Lung (tissue), 12 donors: ENCODE results near the gene PDHA2. TPM values are rescaled to one million over a fixed set of nuclear protein-coding genes. Genes with fewer than 3 reads are reported as not detected.
"Not testable (repeated sequence)": the region's sequence is repeated elsewhere in the genome, so short reads cannot be mapped to it uniquely, and the experiment has no call there.

Experiments
- ATAC-seq: fragments of 200-7000 bp; cut with Tn5 transposase; one replicate; pipeline ENCODE4 v1.9.1; 2020; ENCODE audit warnings: moderate number of reproducible peaks; ENCODE audit not compliant: insufficient read depth, low FRiP score
- DNase-seq, 3 donors: peaks; one replicate each; pipeline ENCODE4 v3.0.0-alpha.2; 2013 to 2017
- H3K27ac ChIP-seq, 2 donors: one replicate each; pipeline ENCODE4 v1.5.1; 2013; ENCODE audit warnings: mild to moderate bottlenecking in 2 of 2, moderate library complexity in 2 of 2, control low read depth in 1 of 2, inconsistent platforms in 1 of 2, low read depth in 1 of 2, low read length in 1 of 2
- H3K27me3 ChIP-seq, 3 donors: one replicate each; pipeline ENCODE4 v1.5.1; 2013; ENCODE audit warnings: low read length in 2 of 3; ENCODE audit not compliant: control insufficient read depth in 3 of 3, insufficient read depth in 3 of 3
- H3K36me3 ChIP-seq, 4 donors: one replicate each; pipeline ENCODE4 v1.5.1; 2013; ENCODE audit warnings: low read length in 4 of 4, mild to moderate bottlenecking in 1 of 4, moderate library complexity in 1 of 4; ENCODE audit not compliant: control insufficient read depth in 4 of 4, insufficient read depth in 4 of 4
- H3K4me1 ChIP-seq, 5 donors: one replicate each; pipeline ENCODE4 v1.5.1; 2013; ENCODE audit warnings: low read length in 5 of 5, mild to moderate bottlenecking in 2 of 5, moderate library complexity in 1 of 5; ENCODE audit not compliant: control insufficient read depth in 5 of 5, insufficient read depth in 5 of 5
- H3K4me3 ChIP-seq: one replicate; pipeline ENCODE4 v1.5.1; 2013; ENCODE audit warnings: mild to moderate bottlenecking, control low read depth, moderate library complexity
- H3K9ac ChIP-seq, 2 donors: one replicate each; pipeline ENCODE4 v1.5.1; 2013; ENCODE audit warnings: low read length in 2 of 2, control low read depth in 1 of 2; ENCODE audit not compliant: insufficient read depth in 1 of 2
- H3K9me3 ChIP-seq, 4 donors: one replicate each; pipeline ENCODE4 v1.5.1; 2013; ENCODE audit warnings: low read length in 3 of 4, mild to moderate bottlenecking in 1 of 4, moderate library complexity in 1 of 4; ENCODE audit not compliant: control insufficient read depth in 4 of 4, insufficient read depth in 3 of 4
- WGBS, 2 donors: extraction: QIAGEN DNeasy Blood & Tissue Kit; methylation state at CpG; one replicate each; pipeline ENCODE4 v1.1.7; 2013; 5-methylcytosine and 5-hydroxymethylcytosine counted together
- polyA plus RNA-seq, 2 donors: library from polyadenylated mRNA; stranded (reverse); fragments of 200-250 nt; gene quantifications; one replicate each; pipeline ENCODE4 v1.2.1, GENCODE V29; 2013
- total RNA-seq, 2 donors: library from RNA; depleted of rRNA in 1 of 2; stranded (reverse); fragments of >200 nt in 1 of 2; gene quantifications; one replicate each; pipeline ENCODE4 v1.2.1, GENCODE V29; 2014 to 2021
- TF ChIP-seq, protein P1 (sequence below): IDR thresholded peaks from 2 replicates; pipeline ENCODE4 v1.5.1; 2012; ENCODE audit warnings: mild to moderate bottlenecking; ENCODE audit errors: control extremely low read depth, extremely low read depth
- donor health status: control.
- donor health status: control.
- donor health status: Bipolar disorder and iron deficiency.
- donor health status: healthy.
- donor health status: DM: yes; HTN: yes; CAD: no.

PDHA2 gene
- total and polyA plus RNA-seq, 4 donors = not detected

DNA sequence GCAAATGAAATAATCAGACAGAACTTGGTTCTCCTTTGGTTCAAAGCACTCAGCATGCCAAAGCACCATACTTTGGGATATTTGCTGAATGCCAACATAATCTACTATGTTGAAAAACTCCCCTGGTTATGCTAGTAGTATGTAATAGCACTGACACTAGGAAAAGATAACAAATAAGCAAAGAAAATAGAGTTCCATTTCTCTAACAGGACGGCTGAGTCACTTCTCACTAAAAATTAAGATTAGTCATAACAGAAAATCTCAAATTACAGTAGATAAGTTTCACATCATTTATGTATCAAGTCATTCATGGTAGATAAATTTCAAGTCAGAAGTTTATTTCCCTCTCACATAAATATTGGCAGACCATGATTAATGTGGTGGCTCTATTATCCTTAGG is 17.9 kb downstream of the PDHA2 start:
- Histone ChIP-seq H3K27ac (no peak overlapping the region), H3K9ac (no peak overlapping the region), H3K9me3 (no peaks in the 10 kb centered on the region), H3K4me1 (no peaks in the 10 kb centered on the region), H3K4me3 (no peak overlapping the region), H3K36me3 (no peaks in the 10 kb centered on the region), H3K27me3 (no peaks in the 10 kb centered on the region)
- 53 to 67% methylated on average over 1 of the region's 1 CpG for WGBS, 2 donors
- ATAC-seq (no peak), DNase-seq (no peak)
- TF ChIP-seq, protein P1, sequence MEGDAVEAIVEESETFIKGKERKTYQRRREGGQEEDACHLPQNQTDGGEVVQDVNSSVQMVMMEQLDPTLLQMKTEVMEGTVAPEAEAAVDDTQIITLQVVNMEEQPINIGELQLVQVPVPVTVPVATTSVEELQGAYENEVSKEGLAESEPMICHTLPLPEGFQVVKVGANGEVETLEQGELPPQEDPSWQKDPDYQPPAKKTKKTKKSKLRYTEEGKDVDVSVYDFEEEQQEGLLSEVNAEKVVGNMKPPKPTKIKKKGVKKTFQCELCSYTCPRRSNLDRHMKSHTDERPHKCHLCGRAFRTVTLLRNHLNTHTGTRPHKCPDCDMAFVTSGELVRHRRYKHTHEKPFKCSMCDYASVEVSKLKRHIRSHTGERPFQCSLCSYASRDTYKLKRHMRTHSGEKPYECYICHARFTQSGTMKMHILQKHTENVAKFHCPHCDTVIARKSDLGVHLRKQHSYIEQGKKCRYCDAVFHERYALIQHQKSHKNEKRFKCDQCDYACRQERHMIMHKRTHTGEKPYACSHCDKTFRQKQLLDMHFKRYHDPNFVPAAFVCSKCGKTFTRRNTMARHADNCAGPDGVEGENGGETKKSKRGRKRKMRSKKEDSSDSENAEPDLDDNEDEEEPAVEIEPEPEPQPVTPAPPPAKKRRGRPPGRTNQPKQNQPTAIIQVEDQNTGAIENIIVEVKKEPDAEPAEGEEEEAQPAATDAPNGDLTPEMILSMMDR = no peak

- Histone ChIP-seq H3K9ac (no peak overlapping the region), H3K9me3 (peaks cover 0 to 13% (median 4%) of the 10 kb centered on the region in 4 donors), H3K36me3 (no peaks in the 10 kb centered on the region), H3K4me1 (no peaks in the 10 kb centered on the region), H3K27ac (no peak overlapping the region), H3K4me3 (no peak overlapping the region), H3K27me3 (no peaks in the 10 kb centered on the region)
- TF ChIP-seq, protein P1 = no peak
- ATAC-seq (no peak), DNase-seq (peak in 2 of 3 donors; percentile 1 to 13)
Observed at GRCh38 chr4:95867919-95868318, 28.0 kb downstream of the PDHA2 start.

GRCh38 chr4:95869414-95869813 is 29.5 kb downstream of the PDHA2 start:
- ATAC-seq, H3K36me3 ChIP-seq, H3K27ac ChIP-seq, H3K4me3 ChIP-seq, H3K4me1 ChIP-seq, H3K9ac ChIP-seq, DNase-seq, H3K27me3 ChIP-seq: not testable (repeated sequence)
- WGBS, 2 donors = 95 to 99% methylated on average over 1 of the region's 1 CpG
- peaks cover 0 to 13% (median 4%) of the 10 kb centered on the region in 4 donors for H3K9me3 ChIP-seq

DNA sequence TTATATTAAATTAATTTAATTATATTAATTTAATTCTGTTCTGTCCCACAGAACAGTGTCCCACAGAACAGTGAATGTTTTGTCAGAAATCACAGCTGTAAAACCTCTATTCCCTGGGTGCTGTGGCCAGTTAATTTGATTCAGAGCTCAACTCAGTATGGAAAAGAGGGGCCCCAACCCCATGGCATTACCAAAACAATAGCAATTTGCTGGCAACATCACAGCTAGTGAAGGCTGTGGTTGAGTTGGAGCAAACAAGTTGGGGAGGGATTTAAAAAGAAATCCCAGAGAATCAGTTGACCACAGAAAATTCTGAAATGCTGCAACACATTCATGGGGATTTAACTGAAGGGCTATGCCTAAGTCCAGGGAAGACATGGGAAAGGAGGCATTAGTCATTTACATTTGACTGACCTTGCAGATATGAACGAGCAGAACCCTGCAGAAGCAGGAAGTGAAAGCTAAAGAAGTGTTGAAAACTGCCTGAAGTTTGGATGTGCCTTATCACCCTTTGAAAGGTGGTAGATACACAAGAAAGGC is 30.1 kb downstream of the PDHA2 start:
- H3K36me3 ChIP-seq = no peaks in the 10 kb centered on the region

More for the DNA sequence above, 30.1 kb downstream of the PDHA2 start:
- H3K9me3 ChIP-seq = peaks cover 0 to 13% (median 4%) of the 10 kb centered on the region in 4 donors
- no peak overlapping the region for H3K4me3 ChIP-seq
- no peak for DNase-seq
- ATAC-seq = no peak
- WGBS, 2 donors = 40 to 53% methylated on average over 1 of the region's 1 CpG
- TF ChIP-seq, protein P1 = no peak
- no peak overlapping the region for H3K27ac ChIP-seq
- no peaks in the 10 kb centered on the region for H3K4me1 ChIP-seq
- H3K9ac ChIP-seq = no peak overlapping the region
- H3K27me3 ChIP-seq = no peaks in the 10 kb centered on the region
